HG03439 (cell line): ENCODE measurements around the gene ANXA5.
A peak's percentile ranks its signal among the peaks of the same experiment; 100 is the strongest.

Experiments
- ATAC-seq: cut with Tn5 transposase; IDR thresholded peaks from one replicate; pipeline ENCODE4 v1.9.1; 2021; ENCODE audit warnings: mild to moderate bottlenecking, moderate library complexity; ENCODE audit not compliant: unreplicated experiment

The ANXA5 gene

DNA sequence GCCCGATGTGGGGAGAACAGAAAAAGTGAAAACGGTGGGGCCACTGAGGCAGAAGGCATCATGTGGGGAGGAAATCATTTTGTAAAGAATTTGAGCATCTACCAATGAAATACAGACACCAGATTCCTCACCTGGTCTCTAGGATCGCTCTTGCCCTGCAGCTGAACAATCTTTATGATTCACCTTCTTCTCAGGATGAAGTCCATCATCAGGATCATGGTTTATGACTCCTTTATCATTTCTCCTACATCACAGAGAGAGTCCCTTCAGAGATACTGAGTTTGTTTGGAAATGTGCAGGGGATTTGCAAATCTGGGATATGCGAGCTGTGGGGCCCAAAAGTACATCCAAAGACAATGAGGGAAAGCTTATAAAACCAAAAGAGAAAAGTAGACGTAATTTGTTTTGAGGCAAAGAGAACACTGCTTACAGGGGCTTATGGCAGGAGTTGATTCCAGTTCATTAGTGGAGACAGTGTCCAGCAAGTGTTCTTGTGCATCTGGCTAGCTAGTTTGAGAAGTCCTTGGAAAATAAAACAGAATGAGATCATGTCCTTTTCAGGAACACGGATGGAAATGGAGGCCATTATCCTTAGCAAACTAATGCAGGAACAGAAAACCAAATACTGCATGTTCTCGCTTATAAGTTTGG lies 15.3 kb upstream of the ANXA5 start:
- no peak for ATAC-seq

DNA sequence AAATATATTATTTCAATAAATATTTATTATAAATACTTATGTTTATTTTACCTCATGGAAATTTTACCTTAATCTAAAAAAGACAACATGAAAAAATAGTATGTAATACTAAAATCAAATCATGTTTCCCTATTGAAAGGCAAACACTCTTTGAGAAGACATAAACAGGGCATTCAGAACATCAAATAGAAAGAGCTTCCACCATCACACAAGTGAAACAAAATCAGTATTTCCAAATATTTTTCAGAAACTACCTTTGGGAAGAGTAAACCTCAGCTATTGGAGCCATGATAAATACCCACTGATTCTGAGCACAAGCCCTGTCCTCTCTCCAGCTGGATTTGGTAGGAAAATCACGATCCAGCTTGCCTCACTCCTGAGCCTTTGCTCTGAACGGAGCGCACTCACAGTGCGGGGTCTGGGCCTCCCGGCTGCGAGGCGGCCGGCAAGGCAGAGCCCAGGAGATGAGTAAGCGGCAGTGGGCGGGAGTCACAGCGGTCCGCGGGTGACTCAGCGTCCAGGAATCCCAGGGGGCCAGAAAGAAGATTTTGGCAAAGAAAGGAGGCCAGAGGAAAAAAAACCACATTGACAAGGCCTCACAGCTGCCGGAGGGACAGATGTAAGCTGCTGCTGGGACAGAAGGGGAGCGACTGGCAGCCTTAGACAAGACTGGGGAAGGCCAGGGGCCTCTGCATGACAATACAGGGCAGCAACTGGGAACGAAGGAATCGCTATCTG lies 14.7 kb upstream of the ANXA5 start:
- ATAC-seq: peak; percentile 92

DNA sequence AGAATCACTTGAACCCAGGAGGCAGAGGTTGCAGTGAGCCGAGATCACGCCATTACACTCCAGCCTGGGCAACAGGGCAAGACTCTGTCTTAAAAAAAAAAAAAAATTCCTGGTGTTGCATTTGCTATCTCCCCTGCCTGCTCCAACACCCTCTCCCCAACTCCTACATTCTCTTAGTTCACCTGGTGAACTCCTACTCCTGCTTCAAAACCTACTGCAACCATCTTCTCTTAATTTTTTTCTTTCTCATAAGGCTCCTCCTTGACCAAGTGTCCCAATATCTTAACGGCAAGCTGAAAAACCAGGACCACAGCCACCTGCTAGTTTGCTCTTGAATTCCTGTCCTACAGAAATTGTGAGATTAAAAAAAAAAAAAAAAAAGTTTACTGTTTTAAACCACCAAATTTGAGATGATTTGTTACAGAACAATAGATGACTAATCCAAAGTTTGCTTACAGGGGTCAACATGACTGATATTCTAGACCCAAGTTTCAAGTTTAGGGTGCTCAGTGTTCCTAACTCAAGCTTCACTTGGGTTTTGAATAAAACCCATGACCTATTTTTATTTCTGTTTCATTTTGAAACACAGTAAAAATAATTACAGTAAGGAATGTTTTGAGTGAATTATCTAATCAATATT lies 13.1 kb upstream of the ANXA5 start:
- no peak for ATAC-seq

DNA sequence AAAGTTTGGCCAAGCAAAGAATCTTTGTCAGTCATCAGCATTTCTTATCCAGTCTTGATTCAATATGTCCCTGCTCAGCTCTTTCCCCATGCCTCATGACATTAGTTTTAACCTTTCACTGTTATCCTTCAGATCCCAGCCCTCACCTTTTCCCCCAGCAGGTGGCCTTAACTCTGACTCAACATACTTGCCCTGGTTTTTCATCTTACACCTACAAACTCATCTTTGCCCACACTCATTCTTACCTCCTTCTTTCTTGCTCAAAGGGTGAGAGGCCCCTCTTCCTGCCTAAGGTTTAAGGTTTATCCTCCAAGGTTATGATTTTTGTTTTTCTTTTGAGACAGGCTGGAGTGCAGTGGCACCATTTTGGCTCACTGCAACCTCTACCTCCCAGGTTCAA lies 10.6 kb upstream of the ANXA5 start:
- ATAC-seq: no peak

DNA sequence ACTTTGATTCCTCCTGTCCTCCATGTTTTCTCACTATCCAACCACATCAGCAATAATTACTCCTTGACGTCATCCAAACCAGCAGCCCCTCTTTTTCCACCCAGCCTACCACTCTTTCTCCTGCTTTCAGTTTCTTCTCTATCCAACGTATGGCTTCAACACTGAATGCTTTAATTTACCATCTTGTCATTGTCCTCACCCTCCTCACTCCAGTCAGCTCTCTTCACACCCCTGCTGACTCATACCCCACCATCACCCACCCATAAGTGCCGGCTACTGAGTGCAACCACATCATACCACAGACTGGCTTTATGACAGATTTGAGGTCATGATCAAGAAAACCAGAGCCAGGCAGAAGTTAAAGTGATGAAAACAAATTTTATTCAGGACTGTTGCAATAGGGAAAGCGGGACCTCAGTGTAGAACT lies 9.8 kb upstream of the ANXA5 start:
- ATAC-seq: peak; percentile 42

DNA sequence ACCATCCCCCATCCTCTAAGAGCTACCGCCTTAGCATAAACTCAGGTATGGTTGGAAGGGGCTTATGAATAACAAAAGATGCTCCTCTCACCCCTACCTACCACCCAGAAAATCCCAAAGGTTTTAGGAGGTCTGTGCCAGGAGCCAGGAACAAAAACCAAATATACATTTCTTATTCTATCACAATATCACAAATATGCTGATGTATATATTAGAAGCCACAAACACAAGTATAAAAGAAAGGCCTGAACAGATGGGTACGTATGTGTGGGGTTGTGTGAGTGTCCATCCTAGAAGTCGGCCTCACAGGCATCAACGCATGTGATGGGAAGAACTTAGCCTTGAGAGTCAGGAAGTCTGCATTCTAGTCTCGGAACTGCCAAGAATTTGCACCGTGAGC lies 8.7 kb upstream of the ANXA5 start:
- no peak for ATAC-seq

DNA sequence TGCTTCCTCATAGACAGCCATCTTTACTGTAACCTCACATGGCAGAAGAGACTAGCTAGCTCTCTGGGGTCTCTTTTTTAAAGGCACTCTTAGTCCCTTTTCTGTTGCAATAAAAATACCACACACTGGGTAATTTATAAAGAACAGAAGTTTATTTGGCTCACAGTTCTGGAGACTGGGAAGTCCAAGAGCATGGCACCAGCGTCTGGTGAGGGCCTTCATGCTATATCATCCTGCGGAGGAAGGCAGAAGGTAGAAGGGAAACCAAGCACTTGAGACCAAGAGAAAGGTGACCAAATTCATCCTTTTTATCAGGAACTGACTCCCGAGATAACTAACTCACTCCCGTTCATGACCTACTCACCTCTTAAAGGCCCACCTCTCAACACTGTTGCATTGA lies 5.4 kb upstream of the ANXA5 start:
- no peak for ATAC-seq

DNA sequence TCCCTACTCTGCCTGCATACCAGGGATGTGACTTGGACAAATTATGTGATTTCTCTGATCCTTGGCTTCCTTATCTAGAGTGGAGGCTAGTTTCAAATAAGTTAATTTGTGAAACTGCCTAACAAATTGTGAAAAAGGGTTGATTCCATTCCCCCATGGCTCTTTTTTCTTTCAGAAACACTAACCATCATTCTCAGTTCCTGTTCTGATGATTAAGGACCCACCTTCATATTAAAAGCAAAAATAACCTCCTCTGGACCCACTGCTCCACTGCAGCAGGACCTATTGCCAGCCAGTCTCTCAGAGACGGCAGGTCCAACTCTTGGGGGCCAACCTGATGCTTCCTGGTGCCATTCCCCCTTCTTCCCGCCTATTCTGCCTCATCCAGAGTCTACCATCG lies 4.5 kb upstream of the ANXA5 start:
- no peak for ATAC-seq

DNA sequence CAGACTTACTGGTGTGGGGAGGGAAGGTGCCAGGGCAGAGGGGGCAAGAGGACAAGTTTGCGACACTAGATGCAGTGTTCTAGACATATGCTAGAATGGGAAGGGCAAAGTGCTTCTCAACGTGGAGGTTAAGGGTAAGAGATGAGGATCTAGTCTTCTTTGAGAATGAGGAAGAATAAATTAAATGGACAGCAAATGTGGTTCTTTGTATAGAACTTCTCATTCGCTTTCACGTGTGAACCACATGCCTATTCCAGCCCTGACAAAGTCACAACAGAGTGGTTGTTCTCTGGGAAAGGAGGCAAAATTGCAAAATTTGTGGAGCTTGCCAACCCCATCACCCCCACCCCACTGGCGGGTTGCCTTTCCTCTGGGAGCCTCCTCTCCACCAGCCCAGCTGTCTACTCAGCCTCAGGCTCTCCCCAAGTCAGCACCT lies 1.5 kb upstream of the ANXA5 start:
- ATAC-seq: no peak

DNA sequence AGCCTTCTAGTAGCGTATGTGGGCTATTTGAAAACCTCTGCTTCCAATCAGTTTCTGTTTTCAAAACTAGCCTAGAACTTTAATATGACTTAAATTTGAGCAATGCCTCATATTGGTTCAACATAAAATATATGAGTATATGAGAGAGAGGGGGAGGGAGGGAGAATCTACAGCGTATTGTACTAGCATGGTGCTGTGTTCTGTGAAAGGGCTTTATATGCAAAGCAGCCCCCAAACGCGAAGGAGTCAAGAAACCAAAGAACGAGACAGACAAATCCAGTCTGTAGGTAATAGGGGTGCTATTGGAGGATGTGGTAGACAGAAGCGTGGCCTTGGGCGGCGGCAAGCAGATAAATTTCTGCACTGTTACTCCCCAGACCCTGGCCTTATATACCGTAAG lies 784 bp upstream of the ANXA5 start:
- ATAC-seq: peak; percentile 5

DNA sequence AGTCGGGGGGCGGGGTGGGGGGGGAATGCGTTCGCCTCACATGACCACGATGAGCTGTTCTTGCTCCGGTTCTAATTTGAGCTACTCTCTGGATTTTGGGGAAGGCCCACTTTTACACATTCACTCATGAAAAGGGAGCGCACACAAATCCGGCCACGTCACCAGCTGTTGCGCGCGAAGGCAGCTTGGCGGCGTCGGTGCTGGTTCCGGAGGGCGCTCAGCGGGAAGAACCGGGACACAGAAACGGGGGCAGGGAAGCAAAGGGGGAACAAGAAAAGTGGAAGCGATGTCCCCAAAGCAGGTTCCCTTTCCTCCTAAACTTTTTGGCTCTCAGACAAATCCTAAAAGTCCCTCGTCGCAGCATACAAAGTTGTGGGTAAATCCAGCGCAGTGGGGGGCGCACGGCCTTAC lies 605 bp downstream of the ANXA5 start:
- peak; percentile 31 for ATAC-seq

DNA sequence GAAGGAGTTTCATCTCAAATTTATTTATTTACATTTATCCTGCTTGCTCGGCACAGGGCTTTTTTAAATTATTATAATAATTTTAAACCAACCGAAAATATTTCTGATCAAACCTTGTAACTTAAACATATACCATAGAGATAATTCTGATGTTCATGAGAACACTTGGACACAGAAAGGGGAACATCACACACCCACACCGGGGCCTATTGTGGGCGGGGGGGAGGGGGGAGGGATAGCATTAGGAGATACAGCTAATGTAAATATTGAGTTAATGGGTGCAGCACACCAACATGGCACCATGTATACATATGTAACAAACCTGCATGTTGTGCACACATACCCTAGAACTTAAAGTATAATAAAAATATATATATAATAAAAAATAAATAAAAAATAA lies 2.9 kb downstream of the ANXA5 start:
- ATAC-seq: no peak

DNA sequence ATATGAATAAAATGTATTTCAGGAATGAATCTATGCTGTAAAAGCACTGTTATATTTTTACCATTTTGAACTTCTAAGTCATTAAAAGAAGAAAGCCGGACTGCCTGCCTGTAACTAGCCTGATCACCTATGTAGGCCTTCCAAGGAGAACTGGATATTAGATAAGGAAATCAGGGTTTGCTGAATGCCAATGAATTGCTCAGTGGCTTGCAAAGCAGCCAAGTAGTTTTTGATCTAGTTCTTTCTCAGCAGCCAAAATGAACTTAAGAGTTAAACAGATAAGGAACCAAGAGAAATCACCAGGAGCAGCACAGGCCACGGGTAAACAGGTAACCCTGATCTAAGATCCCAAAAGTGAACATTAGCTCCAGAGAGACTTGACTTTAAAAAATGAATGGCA lies 3.3 kb downstream of the ANXA5 start:
- no peak for ATAC-seq

DNA sequence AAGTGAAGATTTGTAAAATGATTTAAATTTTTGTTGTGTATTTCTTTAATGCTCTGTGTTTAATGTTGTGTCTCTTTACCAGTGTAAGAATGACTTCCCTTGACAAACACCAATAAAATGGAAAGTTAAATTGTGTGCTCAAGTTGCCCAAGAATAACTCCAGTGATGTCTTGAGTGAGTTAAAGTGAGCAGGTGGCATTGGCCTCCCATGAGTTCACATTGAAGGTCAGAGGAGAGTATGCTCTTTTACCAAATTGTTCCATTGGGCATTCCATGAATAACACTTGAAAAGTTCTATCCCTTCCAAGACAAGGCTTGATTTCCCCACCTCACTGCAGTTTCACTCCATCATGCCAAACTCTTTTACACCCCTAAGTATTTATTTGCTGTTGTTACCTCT lies 4.5 kb downstream of the ANXA5 start:
- ATAC-seq: no peak

DNA sequence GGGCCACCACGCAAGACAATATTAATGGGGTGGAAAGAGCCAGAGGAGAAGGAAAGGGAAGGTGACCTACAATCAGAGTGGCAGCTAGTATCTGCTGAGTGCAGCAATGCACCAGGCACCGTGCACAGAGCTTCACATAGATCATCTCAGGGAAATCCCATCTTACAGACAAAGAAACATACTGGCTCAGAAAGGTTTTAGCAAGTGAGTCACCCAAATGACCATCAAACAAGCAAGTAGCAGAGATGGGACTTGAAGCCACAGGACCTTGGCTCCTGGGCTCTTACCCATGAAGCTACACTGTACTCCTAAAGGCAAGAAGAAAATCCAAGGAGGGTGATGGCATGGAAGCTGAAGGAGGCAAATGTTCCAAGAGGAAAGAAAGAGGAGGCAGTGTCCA lies 6.8 kb downstream of the ANXA5 start:
- no peak for ATAC-seq

DNA sequence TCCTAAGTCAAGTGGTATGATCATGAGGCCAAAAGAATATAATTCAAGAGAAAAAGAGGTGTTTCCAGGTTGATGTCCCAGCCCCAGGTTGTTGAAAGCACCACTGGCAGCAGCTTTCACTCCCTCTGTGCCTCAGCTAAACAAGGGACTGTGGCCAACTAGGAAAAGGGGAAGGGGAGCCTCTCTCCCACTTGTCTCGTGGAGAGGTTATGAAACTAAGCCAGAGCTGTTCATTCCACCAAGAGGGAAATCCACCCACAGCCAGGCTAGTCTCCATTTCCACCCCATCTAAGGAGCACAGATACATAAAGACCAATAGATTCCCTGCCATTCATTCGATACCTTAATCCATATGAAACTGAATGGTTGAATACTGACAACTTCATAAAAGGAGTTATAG lies 8.1 kb downstream of the ANXA5 start:
- ATAC-seq: no peak

DNA sequence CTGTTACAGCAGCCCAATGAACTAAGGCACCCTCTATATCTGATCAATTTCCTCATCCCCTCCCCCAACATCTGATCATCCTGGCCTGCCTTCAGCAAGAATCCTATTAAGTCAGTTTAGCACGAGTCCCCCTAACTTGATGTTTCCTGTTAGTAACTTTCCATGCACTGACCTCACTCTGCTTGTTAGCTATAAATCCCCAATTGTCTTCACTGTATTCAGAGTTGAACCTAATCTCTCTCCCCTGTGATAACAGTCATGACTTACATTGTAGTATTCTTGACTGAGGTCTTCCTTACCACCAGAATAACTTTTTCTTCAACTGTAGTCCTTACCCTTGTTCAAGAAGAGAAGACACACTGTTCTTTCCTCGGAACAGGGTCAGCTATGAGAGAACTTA lies 8.5 kb downstream of the ANXA5 start:
- no peak for ATAC-seq

DNA sequence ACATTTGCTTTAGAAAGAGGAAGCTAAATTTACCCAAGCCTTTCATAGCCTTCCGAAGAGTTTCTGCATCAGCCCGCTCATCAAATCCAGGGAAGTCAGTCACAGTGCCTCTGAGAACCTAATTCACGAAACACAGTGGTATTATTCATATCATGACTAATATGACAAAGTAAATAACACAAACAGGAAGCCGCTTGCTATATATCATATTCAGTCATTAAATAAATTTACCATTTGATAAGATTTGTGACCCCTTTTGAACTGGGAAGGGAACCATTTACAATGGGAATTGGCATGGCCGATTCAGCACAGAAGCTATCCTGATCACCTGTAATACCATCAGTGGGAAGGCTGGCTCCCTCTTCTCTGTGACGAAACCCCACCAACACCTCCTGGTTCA lies 10.5 kb downstream of the ANXA5 start:
- no peak for ATAC-seq

DNA sequence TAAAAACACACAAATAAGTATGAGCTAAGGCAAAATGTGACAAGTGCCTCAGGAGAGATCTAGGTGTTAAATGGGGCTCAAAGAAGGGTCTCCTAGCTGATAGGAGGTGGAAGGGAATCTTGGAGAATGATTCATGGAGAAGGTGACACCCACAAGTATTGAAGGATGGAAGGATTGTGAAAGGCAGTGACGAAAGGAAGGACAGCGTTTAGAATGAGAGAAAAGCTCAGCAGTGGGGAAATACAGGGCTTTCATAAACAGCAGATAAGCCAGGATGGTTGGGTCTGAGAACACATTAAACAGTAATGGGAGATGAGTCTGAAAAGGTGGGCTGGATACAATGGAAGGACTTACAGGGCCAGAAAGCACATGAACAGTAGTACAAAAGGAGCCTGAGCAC lies 11.5 kb downstream of the ANXA5 start:
- ATAC-seq: no peak

DNA sequence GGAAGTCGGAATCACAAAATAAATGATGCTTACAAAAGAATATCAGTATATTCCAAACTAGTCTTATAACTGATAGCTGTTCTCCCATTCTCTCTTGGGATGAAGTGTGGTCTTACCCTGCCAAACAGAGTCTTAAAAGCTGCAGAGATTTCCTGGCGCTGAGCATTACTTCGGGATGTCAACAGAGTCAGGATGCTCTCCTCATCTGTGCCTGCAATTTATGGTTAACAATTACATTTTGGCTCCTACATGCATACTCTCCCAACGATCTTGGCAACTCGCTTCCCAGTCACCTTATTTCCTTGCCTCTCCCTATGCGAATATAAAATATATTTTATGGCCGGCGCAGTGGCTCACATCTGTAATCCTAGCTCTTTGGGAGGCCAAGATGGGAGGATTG lies 12.2 kb downstream of the ANXA5 start:
- no peak for ATAC-seq

DNA sequence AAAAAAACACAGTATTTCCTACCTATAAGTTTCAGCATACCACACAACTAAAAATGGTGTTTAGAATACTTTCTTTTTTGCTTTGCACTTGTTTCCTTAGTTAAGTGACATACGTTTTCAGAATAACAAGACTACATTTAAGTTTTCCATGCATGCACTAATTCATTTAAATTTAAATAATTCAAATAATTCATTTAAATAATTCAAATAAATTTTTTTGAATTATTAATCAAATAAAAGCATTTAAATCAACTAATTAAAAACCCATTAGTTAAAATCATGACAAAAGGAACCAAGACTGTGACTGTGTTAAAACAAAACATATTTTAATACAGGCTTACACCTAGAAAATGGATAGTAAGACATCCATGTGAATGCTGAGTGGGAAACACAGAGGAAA lies 12.8 kb downstream of the ANXA5 start:
- no peak for ATAC-seq

DNA sequence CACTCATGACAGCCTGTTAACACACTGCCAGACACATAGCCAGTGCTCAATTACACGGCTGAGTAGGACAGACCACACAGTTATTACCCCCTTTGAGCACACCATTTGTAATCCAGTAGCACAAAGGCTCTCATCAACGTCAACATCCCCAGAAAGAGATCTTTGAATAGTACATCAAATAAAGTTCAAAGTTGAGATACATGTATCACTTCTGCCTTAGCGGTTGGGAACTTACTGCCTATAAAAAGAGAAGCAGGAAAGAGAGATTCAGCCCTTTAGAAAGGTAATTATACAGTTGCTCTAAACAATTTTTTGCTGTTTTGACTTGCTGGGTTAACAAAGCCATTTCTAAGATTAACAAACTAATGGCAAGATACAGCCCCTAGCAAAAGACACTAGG lies 16.2 kb downstream of the ANXA5 start:
- ATAC-seq: no peak
